Measurements from ENCODE around the gene TSHZ2.
"Not testable (repeated sequence)": the region's sequence is repeated elsewhere in the genome, so short reads cannot be mapped to it uniquely, and the experiment has no call there.

The TSHZ2 gene

DNA sequence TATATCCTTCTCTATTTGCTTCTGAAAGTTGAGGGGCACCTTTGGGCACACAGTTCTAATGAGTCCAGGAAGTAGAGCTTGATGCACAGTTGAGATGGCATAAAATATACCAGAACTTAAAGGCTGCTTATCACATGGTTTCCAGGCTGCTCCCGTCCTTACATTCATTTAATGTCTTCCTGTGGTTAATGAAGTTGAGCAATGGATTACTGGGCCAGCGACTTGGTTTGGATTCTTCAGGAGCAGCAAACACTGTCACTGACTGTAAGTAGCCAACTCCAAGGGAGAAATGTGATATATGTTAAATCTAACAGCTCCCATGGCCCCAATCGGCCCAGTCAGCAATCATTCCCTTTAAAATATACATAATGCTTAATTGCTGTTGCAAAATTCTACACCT is 9.0 kb upstream of the TSHZ2 start:
- DNase-seq (ENCODE audit: low read depth), result no peak
- TF ChIP-seq, protein P1, sequence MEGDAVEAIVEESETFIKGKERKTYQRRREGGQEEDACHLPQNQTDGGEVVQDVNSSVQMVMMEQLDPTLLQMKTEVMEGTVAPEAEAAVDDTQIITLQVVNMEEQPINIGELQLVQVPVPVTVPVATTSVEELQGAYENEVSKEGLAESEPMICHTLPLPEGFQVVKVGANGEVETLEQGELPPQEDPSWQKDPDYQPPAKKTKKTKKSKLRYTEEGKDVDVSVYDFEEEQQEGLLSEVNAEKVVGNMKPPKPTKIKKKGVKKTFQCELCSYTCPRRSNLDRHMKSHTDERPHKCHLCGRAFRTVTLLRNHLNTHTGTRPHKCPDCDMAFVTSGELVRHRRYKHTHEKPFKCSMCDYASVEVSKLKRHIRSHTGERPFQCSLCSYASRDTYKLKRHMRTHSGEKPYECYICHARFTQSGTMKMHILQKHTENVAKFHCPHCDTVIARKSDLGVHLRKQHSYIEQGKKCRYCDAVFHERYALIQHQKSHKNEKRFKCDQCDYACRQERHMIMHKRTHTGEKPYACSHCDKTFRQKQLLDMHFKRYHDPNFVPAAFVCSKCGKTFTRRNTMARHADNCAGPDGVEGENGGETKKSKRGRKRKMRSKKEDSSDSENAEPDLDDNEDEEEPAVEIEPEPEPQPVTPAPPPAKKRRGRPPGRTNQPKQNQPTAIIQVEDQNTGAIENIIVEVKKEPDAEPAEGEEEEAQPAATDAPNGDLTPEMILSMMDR (IDR thresholded peaks at IDR 0.05; ENCODE audit: low read depth, low read length, missing control alignments), result no peak
- H3K4me3 ChIP-seq (ENCODE audit: low read depth, low read length), result no peak overlapping the region

DNA sequence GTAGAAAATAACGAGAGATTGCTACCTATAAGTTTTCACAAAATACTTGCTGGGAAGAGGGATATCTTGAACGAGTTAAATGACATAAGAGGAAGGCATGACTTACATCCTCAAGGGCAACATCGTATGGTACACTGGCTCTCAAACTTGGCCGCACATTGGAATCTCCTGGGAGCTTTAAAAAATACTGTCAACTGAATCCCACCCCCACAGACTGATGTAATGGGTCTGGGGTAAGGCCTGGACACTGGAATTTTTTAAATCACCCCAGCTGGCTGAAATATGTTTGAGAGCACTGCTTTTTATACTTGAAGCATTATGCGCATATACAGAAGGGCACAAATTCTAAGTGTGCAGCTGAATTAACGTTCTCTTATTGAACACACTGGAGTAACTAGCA is 8.0 kb upstream of the TSHZ2 start:
- TF ChIP-seq, protein P1 (IDR thresholded peaks at IDR 0.05; ENCODE audit: low read depth, low read length, missing control alignments), result no peak
- no peak for DNase-seq (ENCODE audit: low read depth)
- H3K4me3 ChIP-seq (ENCODE audit: low read depth, low read length), result no peak overlapping the region

DNA sequence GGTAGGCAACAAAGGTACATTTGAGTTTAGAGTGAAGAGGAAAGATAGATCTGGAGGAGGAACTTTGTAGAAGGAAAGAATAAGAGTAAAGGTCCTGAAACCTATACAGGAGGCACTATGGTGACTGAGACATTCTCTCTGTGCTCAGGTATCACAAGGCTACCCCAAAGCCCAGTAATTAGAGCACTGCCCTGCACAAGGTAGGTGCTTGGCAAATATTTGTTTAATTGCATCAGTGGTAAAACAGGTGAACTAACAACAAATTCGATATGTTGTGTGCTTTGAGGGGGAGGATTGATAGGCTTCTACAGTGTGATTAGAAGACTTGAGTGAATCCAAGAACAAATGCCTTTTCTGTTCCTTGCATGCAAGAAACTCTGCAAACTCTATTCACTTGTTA is 6.8 kb upstream of the TSHZ2 start:
- H3K4me3 ChIP-seq (ENCODE audit: low read depth, low read length), result no peak overlapping the region
- TF ChIP-seq, protein P1 (IDR thresholded peaks at IDR 0.05; ENCODE audit: low read depth, low read length, missing control alignments), result no peak
- no peak for DNase-seq (ENCODE audit: low read depth)

DNA sequence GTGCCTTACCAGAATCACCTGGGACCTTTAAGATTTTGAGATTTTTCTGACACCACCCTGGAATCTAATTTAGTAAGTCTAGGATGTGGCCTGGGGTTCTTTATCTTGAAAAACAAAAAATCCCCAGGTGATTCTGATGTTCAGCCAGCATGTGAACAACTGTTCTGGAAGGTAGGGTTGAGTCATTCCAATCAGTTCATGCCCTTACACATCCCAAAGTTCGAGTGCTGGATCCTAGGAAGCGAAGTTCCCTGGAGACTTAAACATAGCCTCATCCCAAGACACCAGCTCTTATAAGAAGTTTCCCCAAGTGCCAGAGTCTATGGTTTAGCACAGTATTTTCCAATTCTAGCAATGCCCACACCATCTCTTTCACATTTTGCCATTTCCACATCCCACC is 6.3 kb upstream of the TSHZ2 start:
- TF ChIP-seq, protein P1 (IDR thresholded peaks at IDR 0.05; ENCODE audit: low read depth, low read length, missing control alignments), result no peak
- no peak overlapping the region for H3K4me3 ChIP-seq (ENCODE audit: low read depth, low read length)
- no peak for DNase-seq (ENCODE audit: low read depth)

DNA sequence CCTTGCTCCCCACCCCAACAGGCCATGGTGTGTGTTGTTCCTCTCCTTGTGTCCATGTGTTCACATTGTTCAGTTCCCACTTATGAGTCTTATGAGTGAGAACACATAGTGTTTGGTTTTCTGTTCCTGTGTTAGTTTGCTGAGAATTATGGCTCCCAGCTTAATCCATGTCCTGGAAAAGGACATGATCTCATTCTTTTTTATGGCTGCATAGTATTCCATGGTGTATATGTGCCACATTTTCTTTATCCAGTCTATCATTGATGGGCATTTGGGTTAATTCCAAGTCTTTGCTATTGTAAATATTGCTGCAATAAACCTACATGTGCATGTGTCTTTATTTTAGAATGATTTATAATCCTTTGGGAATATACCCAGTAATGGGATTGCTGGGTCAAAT is 5.6 kb upstream of the TSHZ2 start:
- H3K4me3 ChIP-seq (ENCODE audit: low read depth, low read length); DNase-seq (ENCODE audit: low read depth): not testable (repeated sequence)

DNA sequence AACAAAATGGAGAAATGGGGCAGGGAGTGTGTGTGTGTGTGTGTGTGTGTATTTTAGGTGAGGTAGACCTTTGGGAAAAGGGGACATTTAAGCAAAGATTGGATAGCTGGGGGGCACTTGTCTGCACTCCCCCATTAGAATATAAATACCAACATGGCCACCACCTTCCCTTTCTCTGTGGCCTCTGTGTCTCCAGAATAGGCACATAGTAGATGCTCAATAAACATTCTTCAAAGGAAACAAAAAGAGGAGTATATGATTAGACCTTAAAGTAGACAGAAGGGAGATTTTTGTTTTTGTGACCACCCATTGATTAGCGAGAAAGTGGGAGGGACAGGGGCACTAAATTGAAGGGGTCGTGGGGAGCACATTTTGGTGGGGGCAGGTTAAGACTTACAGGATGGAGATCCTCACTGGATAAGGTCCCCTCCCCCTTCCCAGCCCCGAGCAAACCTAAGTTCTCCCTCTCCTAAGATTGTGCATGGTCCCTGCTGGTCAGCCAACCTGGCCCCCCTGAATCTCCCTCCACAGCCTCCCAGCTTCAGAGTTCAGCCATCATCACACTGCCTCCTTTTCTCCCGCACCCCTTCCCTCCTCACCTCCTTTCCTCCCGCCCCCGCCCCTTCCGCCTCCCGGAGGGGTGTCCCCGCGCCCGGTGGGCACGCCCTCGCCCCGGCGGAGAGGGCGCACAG is 514 bp upstream of the TSHZ2 start:
- TF ChIP-seq, protein P1 (IDR thresholded peaks at IDR 0.05; ENCODE audit: low read depth, low read length, missing control alignments), result no peak
- H3K4me3 ChIP-seq (ENCODE audit: low read depth, low read length), result no peak overlapping the region
- DNase-seq (ENCODE audit: low read depth), result no peak

DNA sequence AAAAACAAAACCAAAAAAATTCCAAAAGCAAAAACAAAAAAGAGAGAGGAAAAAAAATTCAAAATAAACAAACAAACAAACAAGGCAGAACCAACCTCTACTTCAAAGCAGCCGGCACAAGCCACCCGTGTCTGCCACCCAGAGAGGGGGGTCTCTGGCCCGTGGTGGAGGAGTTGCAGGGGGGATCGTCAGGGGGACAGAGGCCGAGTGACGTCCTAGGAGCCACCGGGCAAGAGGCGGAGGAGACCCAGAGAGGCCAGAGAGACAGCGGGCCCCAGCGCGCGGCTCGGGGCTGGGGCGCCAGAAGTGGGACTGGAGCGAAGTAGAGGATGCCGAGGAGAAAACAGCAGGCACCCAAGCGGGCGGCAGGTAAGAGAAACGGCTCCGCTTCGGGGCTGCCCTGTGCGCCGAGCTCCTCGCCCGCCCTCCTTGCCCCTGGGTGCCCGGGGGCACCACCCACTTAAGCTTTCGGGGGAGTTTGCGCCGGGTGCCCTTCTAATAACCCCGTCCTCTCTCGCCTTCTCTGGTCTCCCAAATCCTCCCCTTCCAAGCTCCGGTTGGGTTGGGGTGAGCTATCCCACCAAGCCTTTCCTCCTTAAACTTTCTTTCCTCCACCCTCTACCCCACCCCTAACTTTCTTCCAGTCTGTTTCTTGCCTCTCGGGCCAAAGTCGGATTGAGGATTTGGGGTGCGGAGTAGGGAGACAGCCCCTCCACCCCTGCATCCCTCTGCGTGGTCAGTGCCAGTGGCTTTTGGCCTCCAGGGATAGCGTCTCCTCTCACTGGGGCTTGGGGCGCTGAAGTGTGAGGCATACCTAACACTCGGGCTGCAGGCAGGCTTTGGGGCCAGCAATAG is 1.0 kb downstream of the TSHZ2 start:
- DNase-seq (ENCODE audit: low read depth), result no peak
- no peak overlapping the region for H3K4me3 ChIP-seq (ENCODE audit: low read depth, low read length)

More for the DNA sequence above, 1.0 kb downstream of the TSHZ2 start:
- TF ChIP-seq, protein P1 (IDR thresholded peaks at IDR 0.05; ENCODE audit: low read depth, low read length, missing control alignments), result no peak

Measured in GM12864 (cell line).